HT1080 (cell line): ENCODE measurements around the gene OGFR. TPM values are rescaled to one million over a fixed set of nuclear protein-coding genes. Genes with fewer than 3 reads are reported as not detected.
"Not testable (repeated sequence)": the region's sequence is repeated elsewhere in the genome, so short reads cannot be mapped to it uniquely, and the experiment has no call there.

Experiments
- DNase-seq: peaks from one replicate; pipeline ENCODE4 v3.0.0-alpha.2; 2015; ENCODE audit warnings: low read depth
- total RNA-seq: library from RNA; depleted of rRNA; stranded (reverse); fragments of >200 nt; shearing (Covaris generic); gene quantifications from 2 replicates; pipeline ENCODE4 v1.2.3, GENCODE V29; 2014

Gene OGFR
- total RNA-seq, 1 experiment from 2014 or later: 86.7 TPM

- no peak for DNase-seq
Observed at GRCh38 chr20:62836967-62837490, 32.4 kb downstream of the OGFR start.

GRCh38 chr20:62837790-62838127 is 33.1 kb downstream of the OGFR start:
- no peak for DNase-seq

- DNase-seq: no peak
Observed at GRCh38 chr20:62838128-62838891, 33.7 kb downstream of the OGFR start.

- no peak for DNase-seq
Observed at GRCh38 chr20:62839261-62839660, 34.6 kb downstream of the OGFR start.

DNA sequence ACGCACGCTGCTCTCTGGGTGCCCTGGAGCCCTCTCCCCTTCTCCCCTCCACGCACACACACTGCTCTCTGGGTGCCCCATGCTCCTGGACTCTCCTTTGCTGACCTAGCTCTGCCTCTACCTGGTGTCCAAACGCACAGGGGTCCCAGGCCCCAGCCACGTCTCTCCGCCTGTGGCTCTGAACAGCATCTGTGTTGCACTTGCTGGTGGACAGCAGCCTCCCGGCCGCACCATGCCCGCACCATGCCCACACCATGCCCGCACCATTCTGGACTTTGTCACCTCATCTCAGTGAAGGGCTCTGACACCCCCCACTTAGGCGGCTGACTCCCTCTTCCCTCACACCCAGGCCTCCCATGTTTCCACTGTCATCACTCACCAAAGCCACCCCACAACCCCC is 35.2 kb downstream of the OGFR start:
- DNase-seq: no peak

DNA sequence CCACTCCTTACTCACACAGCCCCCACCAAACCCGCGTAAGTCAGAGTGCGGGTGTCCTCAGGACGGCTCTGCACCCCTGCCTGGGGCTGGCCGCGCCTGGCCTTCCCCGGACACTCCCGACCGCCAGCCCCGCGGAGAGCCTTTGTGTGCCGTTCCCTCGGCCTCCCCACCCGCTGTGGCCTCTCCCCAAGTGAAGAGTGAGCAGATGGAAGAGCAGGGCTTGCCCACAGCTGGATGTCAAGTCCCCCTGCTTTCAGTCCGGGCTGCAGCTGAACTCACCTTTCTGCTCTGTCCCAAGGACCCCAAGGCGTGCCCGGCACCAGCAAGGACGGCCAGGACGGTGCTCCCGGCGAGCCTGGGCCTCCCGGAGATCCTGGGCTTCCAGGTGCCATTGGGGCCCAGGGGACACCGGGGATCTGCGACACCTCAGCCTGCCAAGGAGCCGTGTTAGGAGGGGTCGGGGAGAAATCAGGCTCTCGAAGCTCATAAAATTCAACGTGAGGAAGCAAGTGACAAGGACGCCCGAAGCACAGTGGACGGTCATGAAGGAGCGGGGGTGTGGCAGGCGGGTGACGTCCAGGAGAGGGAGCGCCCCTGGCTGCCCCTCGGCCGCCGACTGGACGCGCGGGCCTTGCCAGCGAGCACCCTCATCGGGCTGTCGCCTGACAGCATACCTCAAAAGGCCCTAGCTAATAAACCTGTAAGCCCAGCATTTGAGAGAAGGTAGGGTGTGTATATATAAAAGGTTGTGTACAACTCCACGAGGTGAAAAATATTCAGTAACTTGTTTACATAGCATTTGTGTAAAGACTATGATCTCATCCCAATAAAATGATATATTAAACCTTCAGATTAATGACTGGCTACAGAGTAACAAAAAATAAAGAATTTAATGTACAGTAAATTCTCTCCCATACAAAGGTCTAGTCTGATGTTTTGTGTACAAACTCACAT is 35.9 kb downstream of the OGFR start:
- DNase-seq: no peak

DNA sequence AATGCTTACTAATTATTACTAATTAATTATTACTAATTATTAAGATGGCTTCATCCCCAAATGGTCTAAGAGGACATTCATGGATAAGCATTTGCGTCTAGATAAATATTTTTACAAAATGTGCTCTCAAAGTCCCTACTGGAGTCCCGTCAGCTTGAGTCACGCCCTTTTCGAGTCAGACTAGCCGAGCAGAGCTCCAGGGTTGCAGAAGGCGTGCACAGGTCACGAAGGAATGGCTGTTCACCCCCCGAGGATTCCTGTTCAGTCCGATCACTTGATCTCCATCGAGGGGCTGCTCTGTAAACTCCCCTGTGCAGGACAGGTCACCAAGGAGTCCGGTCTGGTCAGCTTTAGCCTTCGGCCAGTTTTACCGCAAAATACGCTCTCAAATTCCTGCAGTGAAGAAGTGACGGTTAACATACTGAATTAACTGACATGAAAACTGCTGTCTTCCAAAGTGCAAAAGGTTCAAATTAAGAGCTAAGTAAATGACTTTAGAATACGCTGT is 37.1 kb downstream of the OGFR start:
- DNase-seq: no peak

- no peak for DNase-seq
Observed at GRCh38 chr20:62843656-62844055, 39.0 kb downstream of the OGFR start.

DNA sequence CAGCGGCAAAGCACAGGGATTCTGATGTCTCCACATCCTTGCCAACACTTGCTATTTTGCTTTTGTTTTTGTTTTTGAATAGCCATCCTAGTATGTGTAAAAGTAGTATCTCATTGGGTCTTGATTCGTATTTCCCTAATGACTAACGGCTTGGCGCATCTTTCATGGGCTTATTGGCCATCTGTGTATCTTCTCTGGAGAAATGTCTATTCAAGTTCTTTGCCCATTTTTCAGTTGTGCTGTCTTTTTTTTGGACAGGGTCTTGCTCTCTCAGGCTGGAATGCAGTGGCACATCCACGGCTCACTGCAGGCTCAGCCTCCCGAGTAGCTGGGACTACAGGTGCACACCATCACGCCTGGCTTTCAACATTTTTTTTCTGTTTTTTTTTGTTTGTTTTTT is 39.5 kb downstream of the OGFR start:
- no peak for DNase-seq

DNA sequence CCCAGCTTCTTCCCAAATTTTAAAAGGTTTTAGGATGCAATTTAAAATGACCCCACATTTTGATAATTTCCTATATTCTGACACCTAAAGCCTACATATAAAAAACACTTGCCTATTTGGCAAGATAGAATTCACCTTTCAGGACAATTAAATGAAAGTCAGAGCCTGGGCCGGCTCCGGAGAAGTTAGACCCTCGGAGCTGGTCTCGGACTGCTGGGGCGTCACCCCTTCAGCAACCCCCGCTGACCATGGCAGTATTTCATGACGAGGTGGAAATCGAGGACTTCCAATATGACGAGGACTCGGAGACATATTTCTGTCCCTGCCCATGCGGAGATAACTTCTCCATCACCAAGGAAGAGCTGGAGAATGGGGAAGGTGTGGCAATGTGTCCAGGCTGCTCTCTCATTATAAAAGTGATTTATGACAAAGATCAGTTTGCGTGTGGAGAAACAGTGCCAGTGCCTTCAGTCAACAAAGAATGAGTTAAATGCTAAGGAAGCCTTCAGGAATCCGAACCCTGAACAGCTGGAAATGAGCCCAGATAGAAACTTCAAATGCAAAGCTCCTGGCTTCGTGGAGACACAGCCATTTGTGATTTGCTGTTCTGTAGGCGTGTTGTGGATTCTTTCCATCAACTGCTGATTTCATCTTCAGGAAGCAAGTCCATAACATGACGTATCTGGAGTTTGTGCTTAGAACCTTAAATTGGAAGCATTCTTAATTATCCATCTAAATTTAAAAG is 41.0 kb downstream of the OGFR start:
- DNase-seq: no peak

DNA sequence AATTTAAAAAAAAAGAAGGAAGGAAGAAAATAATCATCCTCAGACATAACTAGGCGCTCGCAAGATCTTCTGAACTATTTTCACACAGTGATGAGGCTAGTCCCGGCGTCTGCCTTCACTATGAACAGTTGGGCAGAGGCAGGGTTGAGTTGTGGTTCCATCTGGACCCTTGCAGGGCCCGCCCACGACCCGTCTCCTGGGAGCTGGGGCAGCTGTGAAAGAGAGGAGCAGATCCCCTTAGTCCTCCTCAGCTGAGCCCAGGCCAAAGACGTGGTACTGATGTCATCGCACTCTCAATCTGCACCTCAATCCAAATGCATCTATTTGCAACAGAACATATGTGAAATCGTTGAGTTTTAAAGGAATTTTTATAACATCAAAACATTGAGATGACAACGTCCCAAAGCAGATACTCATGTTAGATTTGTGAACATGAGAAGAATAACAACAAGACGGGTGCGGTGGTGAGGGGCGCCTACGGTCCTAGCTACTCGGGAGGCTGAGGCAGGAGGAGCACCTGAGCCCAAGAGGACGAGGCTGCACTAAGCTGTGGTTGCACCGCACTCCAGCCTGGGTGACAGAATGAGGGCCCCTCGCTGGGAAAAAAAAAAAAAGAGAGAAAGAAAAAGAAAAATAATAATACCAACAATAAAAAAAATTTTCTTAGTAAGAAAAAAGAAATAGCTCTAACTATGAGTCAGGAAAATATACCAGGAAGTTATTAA is 41.7 kb downstream of the OGFR start:
- DNase-seq: no peak

GRCh38 chr20:62848917-62849316 is 44.3 kb downstream of the OGFR start:
- DNase-seq: not testable (repeated sequence)

DNA sequence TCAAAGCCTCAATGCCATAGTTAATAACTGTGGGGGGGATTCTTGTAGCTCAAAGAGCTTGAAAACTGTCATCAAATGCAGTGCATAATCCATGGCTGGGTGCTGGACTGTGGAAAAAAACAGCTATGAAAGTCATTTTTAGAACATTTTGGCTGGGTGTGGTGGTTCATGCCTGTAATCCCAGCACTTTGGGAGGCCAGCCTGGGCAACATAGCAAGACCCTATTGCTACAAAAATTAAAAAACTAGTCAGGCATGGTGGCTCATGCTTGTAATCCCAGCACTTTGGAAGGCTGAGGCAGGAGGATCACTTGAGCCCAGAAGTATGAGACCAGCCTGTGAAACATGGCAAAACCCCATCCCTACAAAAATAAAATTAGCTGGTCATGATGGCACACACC is 44.8 kb downstream of the OGFR start:
- no peak for DNase-seq

DNA sequence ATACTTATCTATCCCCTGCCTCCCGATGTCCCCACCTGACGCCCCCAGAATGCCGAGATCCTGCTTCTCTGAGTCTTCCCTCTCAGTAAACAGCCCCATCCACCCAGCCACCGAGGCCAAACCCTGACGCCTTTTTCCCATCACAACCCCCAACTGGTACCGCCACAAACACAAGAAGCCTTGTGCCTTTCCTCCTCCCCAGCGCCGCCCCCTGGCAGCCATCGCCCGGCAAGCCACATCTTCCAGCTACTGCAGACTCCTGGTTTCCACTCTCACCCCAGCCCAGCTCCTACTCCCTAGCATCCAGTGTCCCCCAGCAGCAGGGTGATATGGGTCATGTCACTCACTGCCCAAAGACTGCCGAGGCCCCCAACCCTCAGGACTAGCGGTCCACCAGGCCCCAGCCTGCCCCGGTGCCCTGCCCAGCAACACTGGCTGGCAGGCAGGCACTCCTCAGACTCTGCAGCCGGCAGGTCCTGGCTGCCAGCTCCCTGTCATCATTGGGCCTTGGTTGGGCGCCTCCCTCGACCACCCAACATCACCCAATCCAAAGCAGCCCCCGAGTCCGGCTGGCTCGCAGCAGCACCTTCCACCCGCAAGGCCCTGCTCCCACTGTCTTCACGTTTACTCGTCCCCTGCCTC is 45.8 kb downstream of the OGFR start:
- no peak for DNase-seq

DNA sequence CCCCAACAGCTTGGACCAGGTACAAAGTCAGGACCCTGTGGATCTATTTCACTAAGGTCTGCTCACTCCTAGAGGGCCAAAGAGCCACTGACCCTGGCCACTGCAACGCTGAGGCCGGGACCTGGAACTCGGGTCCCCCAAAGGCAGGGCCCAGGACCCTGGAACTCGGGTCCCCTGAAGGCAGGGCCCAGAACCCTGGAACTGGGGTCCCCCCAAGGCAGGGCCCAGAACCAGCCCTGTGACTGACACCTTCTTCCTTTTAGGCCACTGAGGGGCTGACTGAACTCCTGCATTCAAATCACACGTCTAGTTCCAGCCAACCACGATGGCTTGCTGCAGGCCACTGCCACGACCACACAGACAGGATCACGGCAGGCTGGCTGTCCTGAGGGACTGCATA is 47.6 kb downstream of the OGFR start:
- DNase-seq: no peak

- DNase-seq: no peak
Observed at GRCh38 chr20:62852841-62853240, 48.2 kb downstream of the OGFR start.

- not testable (repeated sequence) for DNase-seq
Observed at GRCh38 chr20:62853304-62853703, 48.7 kb downstream of the OGFR start.

DNA sequence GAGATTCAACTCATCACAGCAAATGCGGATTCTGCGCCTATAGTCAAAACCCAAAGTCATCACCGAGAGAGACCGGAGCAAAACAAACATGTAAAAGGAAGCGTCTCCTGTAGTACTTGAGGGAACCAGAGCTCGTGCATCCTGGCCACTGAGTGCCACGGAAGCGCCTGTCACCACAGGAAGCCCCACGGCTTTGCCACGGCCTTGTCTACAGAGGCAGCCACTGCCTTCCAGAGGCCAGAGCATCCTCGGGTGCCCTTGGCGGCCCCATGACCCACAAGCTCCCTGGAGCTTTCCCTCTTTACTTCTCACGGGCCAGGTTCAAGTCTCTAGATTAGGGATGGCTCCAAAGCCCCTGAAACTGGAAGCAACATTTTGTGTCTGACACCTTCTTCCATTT is 49.5 kb downstream of the OGFR start:
- no peak for DNase-seq

DNA sequence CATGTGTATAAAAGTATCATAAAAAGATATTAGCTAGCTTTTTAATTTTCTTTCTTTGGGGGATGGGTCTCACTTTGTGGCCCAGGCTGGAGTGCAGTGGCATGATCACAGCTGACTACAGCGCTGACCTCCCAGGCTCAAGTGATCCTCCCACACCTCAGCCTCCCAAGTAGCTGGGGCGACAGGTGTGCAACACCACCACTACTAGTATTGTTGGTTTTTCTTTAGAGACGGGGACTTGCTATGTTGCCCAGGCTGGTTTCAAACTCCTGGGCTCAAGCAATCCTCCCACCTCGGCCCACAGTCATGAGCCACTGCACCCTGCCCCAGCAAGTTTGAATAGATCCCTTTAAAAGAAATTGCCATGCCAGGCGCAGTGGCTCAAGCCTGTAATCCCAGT is 50.5 kb downstream of the OGFR start:
- DNase-seq: no peak

GRCh38 chr20:62856931-62857619 is 52.4 kb downstream of the OGFR start:
- no peak for DNase-seq
